Mucosa of stomach (tissue), 1 donor: Measurements from ENCODE around the gene GSC2.

ENCODE experiments used
- H3K27me3 ChIP-seq: one replicate; pipeline ENCODE4 v1.7.0; 2013; ENCODE audit warnings: mild to moderate bottlenecking, low read length; ENCODE audit not compliant: control insufficient read depth, insufficient read depth
- H3K36me3 ChIP-seq: one replicate; pipeline ENCODE4 v1.7.0; 2013; ENCODE audit warnings: low read length; ENCODE audit not compliant: control insufficient read depth, insufficient read depth
- H3K4me1 ChIP-seq: one replicate; pipeline ENCODE4 v1.7.0; 2013; ENCODE audit warnings: mild to moderate bottlenecking, low read length; ENCODE audit not compliant: control insufficient read depth, insufficient read depth
- H3K4me3 ChIP-seq: one replicate; pipeline ENCODE4 v1.7.0; 2013; ENCODE audit warnings: low read length
- H3K9ac ChIP-seq: one replicate; pipeline ENCODE4 v1.7.0; 2013; ENCODE audit warnings: mild to moderate bottlenecking, low read length, moderate library complexity
- H3K9me3 ChIP-seq: one replicate; pipeline ENCODE4 v1.7.0; 2013; ENCODE audit warnings: mild to moderate bottlenecking, low read length, moderate library complexity; ENCODE audit not compliant: control insufficient read depth
- donor health status: Pancreatic carcinoma.

GSC2 gene

DNA sequence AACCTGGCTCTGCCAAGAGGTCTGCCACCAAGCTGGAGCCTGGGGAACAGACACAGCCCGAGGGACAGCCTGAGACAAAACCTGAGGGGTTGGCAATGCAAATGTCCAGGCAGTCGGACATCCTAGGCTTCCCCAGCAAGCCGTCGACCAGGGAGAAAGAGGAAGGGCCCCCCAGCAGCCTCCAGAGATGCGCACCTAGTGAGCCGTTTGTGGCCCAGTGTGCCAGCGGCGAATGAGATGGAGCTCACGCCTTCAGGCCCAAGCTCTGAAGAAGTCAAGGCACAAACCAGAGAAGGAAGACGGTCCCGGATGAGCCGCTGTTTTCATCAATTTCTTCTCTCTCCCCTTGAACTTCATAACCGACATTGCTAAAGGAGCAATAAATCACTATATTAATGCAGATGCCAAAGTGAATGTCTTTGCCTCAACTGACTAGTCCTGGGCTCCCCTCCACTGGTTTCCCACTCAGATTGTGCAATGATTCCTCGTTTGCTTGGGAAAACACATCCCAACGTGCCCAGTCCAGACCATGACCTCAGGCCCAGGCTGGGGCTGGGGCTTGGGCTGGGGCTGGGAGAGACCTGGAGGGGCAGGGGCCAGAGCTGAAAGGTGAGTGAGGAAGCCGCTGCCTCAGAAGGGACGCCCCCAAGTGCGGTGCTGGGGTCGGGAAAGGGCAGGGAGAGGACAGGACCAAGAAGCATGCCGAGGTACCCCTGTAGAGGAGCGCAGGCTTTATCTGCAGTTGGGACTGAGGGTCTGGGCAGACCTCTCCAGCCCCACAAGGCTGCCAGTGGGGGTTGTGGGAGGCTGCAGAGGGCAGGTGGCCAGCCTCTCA is 24.4 kb downstream of the GSC2 start:
- H3K4me1 ChIP-seq = peaks cover 4% of the 10 kb centered on the region
- H3K9ac ChIP-seq = no peak overlapping the region
- H3K36me3 ChIP-seq = no peaks in the 10 kb centered on the region
- H3K9me3 ChIP-seq = no peaks in the 10 kb centered on the region
- peaks cover 3% of the 10 kb centered on the region for H3K27me3 ChIP-seq
- H3K4me3 ChIP-seq = no peak overlapping the region

DNA sequence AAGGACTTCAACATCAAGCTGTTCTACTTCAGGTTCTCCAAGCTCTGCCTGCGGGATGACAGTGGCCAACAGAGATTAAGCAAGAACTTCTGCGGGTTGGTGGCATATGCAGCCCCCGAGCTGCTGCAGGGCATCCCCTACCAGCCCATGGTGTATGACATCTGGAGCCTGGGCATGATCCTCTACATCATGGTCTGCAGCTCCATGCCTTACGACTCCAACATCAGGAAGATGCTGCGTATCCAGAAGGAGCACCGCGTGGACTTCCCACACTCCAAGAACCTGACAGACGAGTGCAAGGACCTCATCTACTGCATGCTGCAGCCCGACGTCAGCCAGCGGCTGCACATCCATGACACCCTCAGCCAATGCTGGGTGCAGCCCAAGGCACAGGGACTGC is 25.1 kb downstream of the GSC2 start:
- Histone ChIP-seq H3K9ac (no peak overlapping the region), H3K36me3 (no peaks in the 10 kb centered on the region), H3K4me1 (peaks cover 11% of the 10 kb centered on the region), H3K27me3 (peaks cover 3% of the 10 kb centered on the region), H3K4me3 (no peak overlapping the region), H3K9me3 (no peaks in the 10 kb centered on the region)

DNA sequence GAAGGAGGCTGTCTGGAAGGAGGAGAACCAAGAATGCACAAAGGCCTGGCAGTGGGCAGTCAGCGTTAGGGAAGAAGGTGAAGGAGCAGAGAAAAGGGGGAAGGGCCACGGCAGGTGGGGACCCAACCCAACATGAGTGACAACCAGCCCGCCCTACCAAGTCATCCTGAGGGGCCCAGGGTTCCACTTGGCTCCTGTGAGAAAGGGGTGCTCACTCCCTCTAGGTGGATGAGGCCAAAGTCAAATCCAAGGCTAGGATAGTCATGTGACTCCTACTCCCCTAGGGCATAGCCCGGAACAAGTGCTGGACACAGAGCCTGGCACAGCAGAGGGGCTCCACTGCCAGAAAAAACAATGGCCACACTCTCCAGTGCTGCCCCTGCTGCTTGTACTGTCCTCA is 25.7 kb downstream of the GSC2 start:
- no peaks in the 10 kb centered on the region for H3K36me3 ChIP-seq

DNA sequence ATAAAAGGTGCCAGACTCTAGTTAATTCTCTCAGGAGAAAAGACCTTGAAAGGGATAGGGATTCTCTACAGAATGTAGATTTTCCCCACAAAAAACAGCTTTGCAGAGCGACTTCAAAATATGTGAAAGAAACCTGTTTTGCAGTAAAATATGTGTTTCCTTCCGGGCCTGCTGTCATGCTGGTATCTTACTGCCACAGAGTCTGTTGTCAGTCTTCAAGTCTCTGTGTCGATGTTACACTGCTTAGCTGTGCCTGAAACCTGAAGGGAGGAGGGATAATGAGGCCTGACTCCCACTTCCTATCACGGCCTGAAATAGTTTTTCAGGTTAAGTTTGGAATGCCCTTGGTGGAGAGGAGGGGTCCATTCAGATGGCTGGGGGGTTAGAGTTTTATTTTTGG is 26.2 kb downstream of the GSC2 start:
- Histone ChIP-seq H3K9me3 (no peaks in the 10 kb centered on the region), H3K9ac (no peak overlapping the region), H3K4me3 (no peak overlapping the region), H3K4me1 (peaks cover 21% of the 10 kb centered on the region), H3K36me3 (no peaks in the 10 kb centered on the region), H3K27me3 (peaks cover 3% of the 10 kb centered on the region)

More for the DNA sequence above, 25.7 kb downstream of the GSC2 start:
- Histone ChIP-seq H3K9ac (no peak overlapping the region), H3K27me3 (peaks cover 3% of the 10 kb centered on the region), H3K4me1 (peaks cover 16% of the 10 kb centered on the region), H3K9me3 (no peaks in the 10 kb centered on the region), H3K4me3 (no peak overlapping the region)

DNA sequence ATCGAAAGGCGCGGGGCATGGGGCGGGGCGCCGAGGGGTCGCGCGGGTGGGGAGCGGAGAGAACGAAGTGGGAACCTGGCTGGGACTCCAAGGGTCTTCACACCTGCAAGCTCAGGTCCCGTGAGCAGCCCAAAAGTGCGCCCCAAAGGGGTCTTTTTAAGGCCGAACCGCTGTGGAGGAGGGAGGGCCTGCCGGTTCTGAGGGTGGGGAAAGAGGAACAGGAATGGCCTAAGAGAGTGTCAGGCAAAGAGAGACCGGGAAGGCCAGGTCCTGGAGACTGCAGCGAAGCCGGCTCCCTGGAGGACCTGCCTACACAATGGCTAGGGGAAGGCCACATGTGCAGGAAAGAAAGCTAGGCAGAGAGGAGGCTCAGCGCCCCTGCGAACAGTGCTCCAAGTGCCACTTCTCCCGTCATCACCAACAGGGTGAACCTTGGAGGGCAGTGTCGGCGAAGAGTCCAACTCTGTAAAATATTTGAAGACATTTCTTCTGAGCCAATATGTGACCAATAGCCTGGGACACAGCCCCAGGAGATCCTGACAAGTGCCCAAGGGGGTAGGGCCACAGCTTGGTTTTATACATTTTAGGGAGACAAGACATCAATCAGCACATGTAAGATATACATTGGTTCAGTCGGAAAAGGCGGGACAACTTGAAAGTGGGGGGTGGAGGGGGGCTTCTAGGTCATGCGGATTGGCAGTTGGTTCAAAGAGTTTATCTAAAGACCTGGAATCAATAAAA is 27.2 kb downstream of the GSC2 start:
- Histone ChIP-seq H3K9me3 (no peaks in the 10 kb centered on the region), H3K9ac (peak overlapping the region; percentile 35), H3K4me3 (no peak overlapping the region), H3K27me3 (peaks cover 3% of the 10 kb centered on the region), H3K36me3 (no peaks in the 10 kb centered on the region), H3K4me1 (peaks cover 23% of the 10 kb centered on the region)

DNA sequence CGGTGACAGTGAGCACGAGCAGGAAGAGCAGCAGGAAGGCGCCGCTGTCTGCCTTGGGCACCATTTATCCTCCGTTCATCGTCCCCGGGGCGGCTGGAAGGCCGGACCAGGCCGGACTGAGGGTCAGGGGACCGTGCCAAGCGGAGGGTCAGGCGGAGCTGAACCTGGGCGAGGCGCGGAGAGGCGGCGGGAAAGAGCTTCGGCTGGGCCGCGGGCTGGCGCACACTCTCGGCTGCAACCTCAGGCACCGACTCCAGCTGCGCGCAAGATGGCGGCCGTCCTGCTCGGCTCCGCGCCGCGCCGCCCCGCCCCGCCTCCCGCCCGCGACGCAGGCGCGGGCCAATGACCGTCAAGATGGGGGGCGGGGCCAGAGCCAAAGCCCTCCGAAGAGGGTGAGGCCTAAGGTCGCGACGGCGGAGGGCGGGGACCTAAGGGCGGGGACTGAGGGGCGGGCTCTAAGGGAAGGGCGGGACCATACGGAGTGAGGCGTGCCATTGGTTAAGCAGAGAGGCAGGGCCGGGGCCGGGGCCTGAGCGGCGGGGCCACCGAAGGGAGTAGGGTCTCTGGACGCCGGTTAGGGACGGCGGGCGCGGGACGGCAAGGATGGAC is 27.8 kb downstream of the GSC2 start, which contains the start of gene DGCR2:
TSS of gene DGCR2 (minus strand) at position 270 of the 609 bp plus-strand sequence. CDS start at position 64, 206 bp downstream.
- H3K4me3 ChIP-seq = peak within 1 kb of the TSS; percentile 72
- H3K27me3 ChIP-seq = peaks cover 3% of the 10 kb centered on the region
- peaks cover 28% of the 10 kb centered on the region for H3K4me1 ChIP-seq
- H3K9ac ChIP-seq = peak within 1 kb of the TSS; percentile 79
- no peaks in the 10 kb centered on the region for H3K36me3 ChIP-seq
- H3K9me3 ChIP-seq = no peaks in the 10 kb centered on the region

DNA sequence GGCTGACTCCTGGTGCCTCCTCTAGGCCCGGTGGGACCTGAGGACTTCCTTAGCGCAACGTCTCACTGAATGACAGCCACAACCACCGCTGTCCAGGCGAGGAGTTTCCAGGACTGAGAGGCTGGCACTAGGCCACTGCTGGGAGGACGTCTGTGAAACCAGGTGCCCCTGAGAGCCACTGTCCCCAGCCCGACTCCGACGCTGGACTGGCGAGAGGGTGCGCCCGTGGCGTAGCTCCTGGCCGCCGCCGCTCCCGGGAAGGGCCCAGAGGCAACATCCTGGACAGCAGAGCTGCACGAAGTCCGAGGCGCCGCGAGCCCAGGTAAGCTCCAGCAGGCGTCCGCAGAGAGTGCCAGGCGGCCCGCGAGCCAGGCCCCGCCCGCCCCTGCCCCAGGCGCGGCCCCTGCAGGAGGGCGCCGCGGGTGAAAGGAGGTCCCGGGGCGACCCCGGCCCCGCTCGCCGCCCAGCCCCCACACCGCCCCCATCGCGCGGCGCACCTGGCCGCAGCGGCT is 28.4 kb downstream of the GSC2 start:
- H3K27me3 ChIP-seq = peaks cover 3% of the 10 kb centered on the region
- H3K4me3 ChIP-seq = peak overlapping the region; percentile 72
- no peaks in the 10 kb centered on the region for H3K36me3 ChIP-seq
- peak overlapping the region; percentile 79 for H3K9ac ChIP-seq
- H3K4me1 ChIP-seq = peaks cover 30% of the 10 kb centered on the region
- no peaks in the 10 kb centered on the region for H3K9me3 ChIP-seq

DNA sequence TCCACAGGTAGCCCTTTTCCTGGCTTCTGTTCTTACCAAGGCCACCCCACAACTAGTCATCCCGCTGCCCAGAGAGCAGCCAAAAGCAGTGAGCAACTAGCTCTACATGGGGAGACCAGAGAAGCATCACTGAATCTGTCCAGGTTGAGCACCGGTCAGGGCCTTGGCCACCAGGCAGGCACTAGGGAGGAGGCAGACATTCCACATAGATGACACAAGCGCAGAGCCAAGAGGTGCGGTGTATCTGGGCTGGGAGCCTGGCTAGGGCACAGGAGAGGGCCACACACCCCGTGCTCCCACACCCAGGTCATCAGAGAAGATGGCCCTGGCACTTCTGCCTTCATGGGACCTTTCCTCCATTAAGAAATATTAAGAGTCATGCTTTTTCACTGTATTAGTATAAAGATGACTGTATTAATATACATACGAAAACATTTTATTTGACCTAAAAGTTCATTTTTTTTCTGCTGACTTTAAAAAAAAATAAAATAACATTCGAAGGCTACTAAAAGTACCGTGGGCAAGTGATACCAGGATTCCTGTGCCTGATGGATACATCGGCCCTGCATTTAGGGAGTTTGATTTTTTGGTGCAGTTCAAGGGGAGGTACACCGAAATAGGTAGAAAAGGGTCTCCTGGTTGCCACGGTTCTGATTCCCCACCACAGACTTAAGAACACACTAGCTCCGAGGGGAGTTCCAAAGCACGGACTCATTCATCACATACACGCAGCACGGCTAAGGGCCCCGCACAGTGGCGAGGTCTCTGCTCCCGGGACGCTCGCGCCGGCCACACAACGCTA is 29.1 kb downstream of the GSC2 start:
- Histone ChIP-seq H3K36me3 (no peaks in the 10 kb centered on the region), H3K4me1 (peaks cover 30% of the 10 kb centered on the region), H3K9me3 (no peaks in the 10 kb centered on the region), H3K27me3 (peaks cover 3% of the 10 kb centered on the region), H3K9ac (peak overlapping the region; percentile 79), H3K4me3 (peak overlapping the region; percentile 72)

DNA sequence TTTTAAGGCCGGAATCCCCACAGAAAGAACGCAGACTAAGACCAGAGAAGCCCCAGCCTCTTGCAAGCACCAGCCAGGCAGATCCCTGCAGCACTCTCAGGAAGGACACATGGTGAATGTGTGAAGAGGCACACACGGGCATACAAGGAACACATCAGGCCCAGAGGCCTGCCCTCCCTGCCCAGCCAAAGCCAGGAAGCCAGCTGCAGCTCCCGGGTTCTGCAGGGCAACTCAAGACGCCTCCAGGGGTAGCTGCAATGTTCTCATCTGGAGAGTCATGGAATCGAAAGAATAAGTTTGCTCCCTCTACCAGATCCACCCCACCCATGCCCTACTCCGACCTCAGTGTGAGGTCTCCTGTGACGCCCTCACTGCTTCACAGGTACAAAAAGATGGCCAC is 30.1 kb downstream of the GSC2 start:
- Histone ChIP-seq H3K36me3 (no peaks in the 10 kb centered on the region), H3K27me3 (no peaks in the 10 kb centered on the region), H3K9ac (peak overlapping the region; percentile 79), H3K4me1 (peaks cover 30% of the 10 kb centered on the region), H3K9me3 (no peaks in the 10 kb centered on the region), H3K4me3 (no peak overlapping the region)

DNA sequence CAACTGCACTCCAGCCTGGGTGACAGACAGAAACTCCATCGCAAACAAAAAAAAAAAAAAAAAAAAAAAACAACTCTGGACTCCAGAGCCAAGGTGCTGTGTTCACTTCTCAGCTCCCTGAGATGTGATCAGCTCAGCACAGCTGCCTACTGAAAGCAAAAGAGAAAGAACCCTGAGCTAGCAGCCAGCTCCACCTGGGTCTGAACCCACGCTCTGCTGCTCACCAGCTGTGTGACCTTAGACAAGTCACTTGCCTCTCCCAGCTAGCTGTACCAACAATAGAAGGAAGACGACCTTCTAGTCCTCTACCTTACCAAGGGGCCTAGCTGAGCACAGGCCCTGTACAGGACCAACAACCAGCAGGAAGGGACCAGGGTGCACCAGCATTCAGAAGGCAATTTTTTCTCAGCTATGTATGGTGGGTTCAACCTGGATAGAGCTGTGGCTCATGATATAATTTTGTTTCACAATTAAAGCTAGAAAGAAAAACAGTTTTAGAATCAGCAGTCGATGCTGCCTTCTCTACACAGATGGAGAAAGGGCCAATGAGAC is 31.7 kb downstream of the GSC2 start:
- Histone ChIP-seq H3K9ac (no peak overlapping the region), H3K4me3 (no peak overlapping the region), H3K4me1 (peaks cover 30% of the 10 kb centered on the region), H3K36me3 (no peaks in the 10 kb centered on the region), H3K9me3 (no peaks in the 10 kb centered on the region), H3K27me3 (no peaks in the 10 kb centered on the region)

DNA sequence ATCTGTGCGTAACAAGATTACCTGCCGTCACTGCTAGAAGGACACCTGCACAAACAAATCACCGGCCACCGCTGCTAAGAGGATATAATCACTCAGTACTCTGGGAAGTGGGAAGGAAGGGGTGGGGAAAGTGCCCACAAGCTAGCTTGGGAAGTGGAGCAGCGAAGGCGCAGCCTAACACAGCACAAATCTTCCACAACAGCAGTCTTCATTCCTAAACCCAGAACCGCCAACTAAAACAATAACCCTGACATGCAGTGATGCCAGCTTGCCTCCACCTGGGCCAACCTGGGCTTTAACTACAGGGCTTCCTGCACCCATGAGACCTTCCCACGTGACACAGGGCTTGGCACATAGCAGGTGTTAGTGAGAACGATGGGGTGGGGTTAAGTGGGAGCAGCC is 33.0 kb downstream of the GSC2 start:
- no peak overlapping the region for H3K4me3 ChIP-seq
- no peaks in the 10 kb centered on the region for H3K9me3 ChIP-seq

More for the DNA sequence above, 33.0 kb downstream of the GSC2 start:
- no peak overlapping the region for H3K9ac ChIP-seq
- H3K4me1 ChIP-seq = peaks cover 30% of the 10 kb centered on the region
- H3K36me3 ChIP-seq = no peaks in the 10 kb centered on the region
- H3K27me3 ChIP-seq = no peaks in the 10 kb centered on the region
